Stomach (tissue), 4 donors: ENCODE measurements around the gene MISP.

Experiments used
- CTCF ChIP-seq, 7 experiments: fragments of 450-650 bp in 4 of 7; fragments of 200-600 bp in 3 of 7; sonication (generic) in 3 of 7; IDR thresholded peaks; one replicate each; pipeline ENCODE4 v1.5.1; 2016 to 2019; ENCODE audit warnings: antibody characterized with exemption in 7 of 7, control low read depth in 2 of 7, mild to moderate bottlenecking in 1 of 7
- EP300 ChIP-seq: sonication (generic); formaldehyde crosslinking; IDR thresholded peaks from one replicate; pipeline ENCODE4 v1.6.1; 2017; ENCODE audit warnings: antibody characterized with exemption
- POLR2A ChIP-seq, 4 donors: fragments of 450-650 bp; IDR thresholded peaks; one replicate each; pipeline ENCODE4 v1.6.1; 2016; ENCODE audit warnings: antibody characterized with exemption in 4 of 4, control low read depth in 2 of 4, mild to moderate bottlenecking in 1 of 4, moderate library complexity in 1 of 4
- POLR2AphosphoS5 ChIP-seq, 3 donors: sonication (generic); formaldehyde crosslinking; IDR thresholded peaks; one replicate each; pipeline ENCODE4 v1.6.1; 2016; ENCODE audit warnings: antibody characterized with exemption in 3 of 3

- TF ChIP-seq CTCF (IDR thresholded peaks at IDR 0.05) = no peak
- no peak for TF ChIP-seq EP300
- TF ChIP-seq POLR2A (IDR thresholded peaks at IDR 0.05) = no peak
- TF ChIP-seq POLR2AphosphoS5 (IDR thresholded peaks at IDR 0.05) = no peak
These were observed 41.5 kb upstream of the MISP start for GRCh38 chr19:709196-709964.
